Mesothelial cell of epicardium (in vitro differentiated cells): ENCODE data around the gene TNFRSF19. TPM values are rescaled to one million over a fixed set of nuclear protein-coding genes. Genes with fewer than 3 reads are reported as not detected.

Experiments used
- DNase-seq, 2 experiments: peaks; one replicate each; pipeline ENCODE4 v3.0.0; 2021; ENCODE audit warnings: low spot score in 2 of 2; ENCODE audit not compliant: unreplicated experiment in 2 of 2
- H3K27ac Mint-ChIP-seq: 2 replicates; pipeline ENCODE4 v1.8.0; 2021; ENCODE audit warnings: mixed read lengths
- H3K27me3 Mint-ChIP-seq: 2 replicates; pipeline ENCODE4 v1.8.0; 2021; ENCODE audit warnings: low read depth, mixed read lengths
- H3K36me3 Mint-ChIP-seq: 2 replicates; pipeline ENCODE4 v1.8.0; 2021; ENCODE audit warnings: mixed read lengths
- H3K4me1 Mint-ChIP-seq: 2 replicates; pipeline ENCODE4 v1.8.0; 2021; ENCODE audit warnings: mixed read lengths
- H3K4me3 Mint-ChIP-seq: 2 replicates; pipeline ENCODE4 v1.8.0; 2021; ENCODE audit warnings: mild to moderate bottlenecking, moderate library complexity, mixed read lengths
- H3K9me3 Mint-ChIP-seq: 2 replicates; pipeline ENCODE4 v1.8.0; 2021; ENCODE audit warnings: mixed read lengths
- CTCF ChIP-seq: fragments of 200-600 bp; sonication (generic); IDR thresholded peaks from one replicate; pipeline ENCODE4 v1.5.0; 2021; ENCODE audit warnings: antibody characterized with exemption; ENCODE audit not compliant: unreplicated experiment
- total RNA-seq: library from RNA; stranded (reverse); gene quantifications from 3 replicates; pipeline ENCODE4 v1.2.1, GENCODE V29; 2021

The TNFRSF19 gene
- total RNA-seq, 1 donor from 2014 or later = 43.5 TPM

DNA sequence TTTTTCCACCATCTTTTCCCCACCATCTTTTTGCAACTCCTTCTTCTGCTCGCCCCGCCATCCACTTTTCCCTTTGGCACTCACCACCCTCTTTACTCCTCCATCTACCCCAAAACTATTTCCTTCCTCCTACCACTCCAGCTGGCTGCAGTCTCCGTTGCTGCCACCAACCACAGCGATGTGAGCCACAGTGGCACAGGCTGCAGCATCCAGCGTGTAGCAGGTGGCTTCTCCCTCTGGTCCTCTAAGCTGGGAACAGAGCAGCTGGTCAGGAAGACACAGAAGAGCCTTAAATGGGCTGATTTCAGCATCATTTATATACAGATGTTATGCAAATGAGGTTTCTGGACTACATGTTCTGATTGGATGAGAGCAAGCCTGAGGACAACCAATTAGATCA, 144.5 kb downstream of the TNFRSF19 start:
- peaks cover 8% of the 10 kb centered on the region for H3K4me1 Mint-ChIP-seq
- no peak for DNase-seq
- peaks cover 2% of the 10 kb centered on the region for H3K36me3 Mint-ChIP-seq
- no peak for TF ChIP-seq CTCF
- no peak overlapping the region for H3K27ac Mint-ChIP-seq
- peaks cover 18% of the 10 kb centered on the region for H3K9me3 Mint-ChIP-seq
- H3K27me3 Mint-ChIP-seq = no peaks in the 10 kb centered on the region
- no peak overlapping the region for H3K4me3 Mint-ChIP-seq

DNA sequence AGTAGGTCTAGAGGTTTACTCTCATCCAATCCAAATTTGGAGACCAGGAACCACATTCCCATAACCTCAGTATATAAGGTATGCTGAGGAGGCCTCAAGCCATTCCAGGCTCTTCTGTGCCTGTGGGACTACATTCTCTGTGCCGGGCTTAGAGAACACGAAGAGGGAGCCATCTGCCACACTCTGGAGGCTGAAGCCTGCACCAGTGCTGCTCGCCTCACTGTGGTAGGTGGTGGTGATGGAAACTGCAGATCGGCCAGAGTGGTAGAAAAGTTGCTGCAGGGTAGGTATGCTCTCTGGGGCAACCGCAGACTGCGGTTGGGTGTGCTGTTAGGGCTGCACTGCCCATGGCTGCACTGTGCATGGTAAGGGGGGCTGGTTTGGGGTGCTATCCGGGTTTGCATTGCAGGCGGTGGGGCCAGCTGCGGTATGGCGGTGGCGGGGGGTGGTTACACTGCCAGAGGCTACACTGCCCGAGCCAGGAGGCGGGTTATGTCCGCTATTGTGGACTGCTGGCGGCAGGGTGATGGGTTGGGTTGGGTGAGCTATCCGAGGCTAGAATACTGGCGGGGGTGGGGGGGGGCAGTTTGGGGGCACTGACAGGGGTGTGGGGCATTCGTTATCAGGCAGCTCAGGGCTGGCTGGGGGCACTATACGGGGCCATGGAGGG, 145.0 kb downstream of the TNFRSF19 start:
- H3K9me3 Mint-ChIP-seq = peaks cover 18% of the 10 kb centered on the region
- H3K27me3 Mint-ChIP-seq = no peaks in the 10 kb centered on the region
- no peak for TF ChIP-seq CTCF
- no peak for DNase-seq
- H3K36me3 Mint-ChIP-seq = peaks cover 2% of the 10 kb centered on the region
- no peak overlapping the region for H3K4me3 Mint-ChIP-seq
- no peak overlapping the region for H3K27ac Mint-ChIP-seq
- H3K4me1 Mint-ChIP-seq = peaks cover 8% of the 10 kb centered on the region

GRCh38 chr13:23715762-23716235, 145.6 kb downstream of the TNFRSF19 start:
- DNase-seq = no peak
- no peak for TF ChIP-seq CTCF
- Mint-ChIP-seq H3K9me3 (peaks cover 18% of the 10 kb centered on the region), H3K27ac (no peak overlapping the region), H3K4me1 (peaks cover 8% of the 10 kb centered on the region), H3K4me3 (no peak overlapping the region), H3K36me3 (peaks cover 2% of the 10 kb centered on the region), H3K27me3 (no peaks in the 10 kb centered on the region)

- no peak for TF ChIP-seq CTCF
- H3K9me3 Mint-ChIP-seq = peaks cover 18% of the 10 kb centered on the region
- H3K27me3 Mint-ChIP-seq = no peaks in the 10 kb centered on the region
- peaks cover 8% of the 10 kb centered on the region for H3K4me1 Mint-ChIP-seq
- no peak overlapping the region for H3K4me3 Mint-ChIP-seq
- H3K27ac Mint-ChIP-seq = no peak overlapping the region
- H3K36me3 Mint-ChIP-seq = peaks cover 2% of the 10 kb centered on the region
- DNase-seq = no peak
Observed at GRCh38 chr13:23716401-23716800, 146.2 kb downstream of the TNFRSF19 start.

DNA sequence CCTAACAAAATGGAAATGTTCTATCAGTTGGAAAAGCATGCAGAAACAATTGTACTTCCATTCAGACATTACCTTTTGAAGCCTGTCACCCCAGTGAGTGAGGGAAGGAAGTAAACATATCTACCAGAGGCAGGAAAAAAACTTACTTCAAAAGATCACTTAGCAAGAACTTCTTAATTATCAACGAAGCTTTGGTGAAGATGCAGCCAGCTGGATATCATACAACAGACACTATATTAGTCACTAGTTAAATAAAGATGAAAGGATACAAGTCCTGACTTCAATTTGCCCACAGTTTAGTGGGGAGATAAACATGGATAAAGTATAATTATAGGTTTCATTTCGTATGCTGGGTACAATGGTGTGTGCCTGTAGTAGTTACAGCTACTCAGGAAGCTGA, 148.8 kb downstream of the TNFRSF19 start:
- Mint-ChIP-seq H3K4me3 (no peak overlapping the region), H3K36me3 (no peaks in the 10 kb centered on the region), H3K9me3 (no peaks in the 10 kb centered on the region)

More for the DNA sequence above, 148.8 kb downstream of the TNFRSF19 start:
- no peak overlapping the region for H3K27ac Mint-ChIP-seq
- H3K27me3 Mint-ChIP-seq = no peaks in the 10 kb centered on the region
- DNase-seq = no peak
- no peak for TF ChIP-seq CTCF
- peaks cover 22% of the 10 kb centered on the region for H3K4me1 Mint-ChIP-seq
